Aorta (tissue), 5 donors: Measurements from ENCODE around the gene LY9. TPM values are rescaled to one million over a fixed set of nuclear protein-coding genes. Genes with fewer than 3 reads are reported as not detected.
"Not testable (repeated sequence)": the region's sequence is repeated elsewhere in the genome, so short reads cannot be mapped to it uniquely, and the experiment has no call there.

Experiments used
- ATAC-seq: fragments of 200-7000 bp; cut with Tn5 transposase; one replicate; pipeline ENCODE4 v1.9.1; 2022; ENCODE audit warnings: moderate library complexity; ENCODE audit not compliant: low FRiP score
- DNase-seq, 2 donors: peaks; one replicate each; pipeline ENCODE4 v3.0.0-alpha.2; 2020
- H3K27ac ChIP-seq, 2 donors: one replicate each; pipeline ENCODE4 v1.5.1; 2013; ENCODE audit warnings: low read length in 2 of 2, mild to moderate bottlenecking in 2 of 2, moderate library complexity in 2 of 2, control low read depth in 1 of 2, inconsistent platforms in 1 of 2, low read depth in 1 of 2
- H3K27me3 ChIP-seq, 2 donors: one replicate each; pipeline ENCODE4 v1.6.1; 2013; ENCODE audit warnings: control low read depth in 1 of 2, low read length in 1 of 2, mild to moderate bottlenecking in 1 of 2, moderate library complexity in 1 of 2; ENCODE audit not compliant: insufficient read depth in 2 of 2, control insufficient read depth in 1 of 2
- H3K36me3 ChIP-seq, 2 donors: one replicate each; pipeline ENCODE4 v1.6.1; 2013; ENCODE audit warnings: control low read depth in 1 of 2, low read length in 1 of 2, mild to moderate bottlenecking in 1 of 2; ENCODE audit not compliant: insufficient read depth in 2 of 2, control insufficient read depth in 1 of 2
- H3K4me1 ChIP-seq, 2 donors: one replicate each; pipeline ENCODE4 v1.6.1; 2013; ENCODE audit warnings: low read length in 2 of 2, control low read depth in 1 of 2, mild to moderate bottlenecking in 1 of 2, moderate library complexity in 1 of 2; ENCODE audit not compliant: insufficient read depth in 2 of 2, control insufficient read depth in 1 of 2
- H3K4me3 ChIP-seq, 2 donors: one replicate each; pipeline ENCODE4 v1.5.1; 2013; ENCODE audit warnings: low read length in 2 of 2, control low read depth in 1 of 2, mild to moderate bottlenecking in 1 of 2
- H3K9me3 ChIP-seq: one replicate; pipeline ENCODE4 v1.6.1; 2013; ENCODE audit warnings: mild to moderate bottlenecking, low read length; ENCODE audit not compliant: control insufficient read depth
- WGBS, 2 donors: extraction: QIAGEN DNeasy Blood & Tissue Kit; methylation state at CpG; one replicate each; pipeline ENCODE4 v1.1.7; 2013; 5-methylcytosine and 5-hydroxymethylcytosine counted together
- intact Hi-C, 2 donors: fragments of 100-400 bp; cut with DNase I; formaldehyde crosslinking; loops; one replicate each; pipeline versions ENCODE4 v1.14.2 to v1.15.0; 2022
- polyA plus RNA-seq, 2 donors: library from polyadenylated mRNA; stranded (reverse); fragments of 200-250 nt; gene quantifications; one replicate each; pipeline ENCODE4 v1.2.3, GENCODE V29; 2013
- total RNA-seq, 2 donors: library from RNA; stranded (reverse); fragmentation: NEBNext Ultra II Directional; extraction: Animal tissue kit (Norgen Biotek cat#: 25700); gene quantifications; one replicate each; pipeline ENCODE4 v1.2.1, GENCODE V29; 2021
- donor health status: healthy with polysubstance abuse.
- donor health status: Bipolar disorder and iron deficiency.
- donor health status: DM: no; HTN: no; CAD: no.
- donor health status: DM: no; HTN: no; CAD: no.
- donor health status: DM: yes; HTN: yes; CAD: no.

Gene LY9
- total and polyA plus RNA-seq, 4 donors = 0.10 to 2.0 (median 0.97) TPM

DNA sequence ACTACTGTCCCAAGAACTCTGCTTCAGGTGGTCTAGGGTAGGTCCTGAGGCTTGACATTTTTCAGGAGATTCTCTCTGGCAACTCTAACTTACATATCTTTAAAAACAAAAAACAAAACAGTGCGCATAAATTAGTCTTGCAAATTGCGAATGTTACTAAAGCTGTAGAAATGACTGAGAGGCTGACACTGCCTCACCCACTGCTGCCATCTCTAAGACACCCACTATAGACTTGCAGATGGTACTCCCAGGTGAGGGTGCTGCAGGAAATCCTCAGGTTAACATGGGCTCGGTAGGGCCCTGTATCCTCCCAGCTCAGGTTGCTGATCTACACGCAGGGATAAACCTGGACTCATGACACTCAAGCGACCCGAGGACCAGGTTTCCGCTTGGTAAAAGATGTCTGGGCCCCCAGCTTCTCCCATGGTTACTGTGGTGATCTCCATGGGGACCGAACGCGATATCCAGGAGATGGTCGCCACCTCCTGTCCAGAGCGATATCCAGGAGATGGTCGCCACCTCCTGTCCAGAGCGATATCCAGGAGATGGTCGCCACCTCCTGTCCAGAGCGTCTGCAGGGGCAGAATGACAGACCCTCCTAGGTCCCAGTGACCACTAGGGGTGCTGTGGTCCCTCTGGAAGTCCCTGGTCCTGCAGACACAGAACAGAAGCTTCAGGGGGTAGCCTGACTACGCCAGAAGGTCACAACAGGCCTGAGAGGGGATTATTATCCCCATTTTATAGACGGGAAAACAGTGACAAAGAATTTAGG lies 16.2 kb upstream of the LY9 start:
- Histone ChIP-seq H3K4me1 (no peaks in the 10 kb centered on the region), H3K4me3 (no peak overlapping the region), H3K27ac (no peak overlapping the region), H3K9me3 (peaks cover 2% of the 10 kb centered on the region), H3K36me3 (no peaks in the 10 kb centered on the region), H3K27me3 (peaks cover 0 to 2% of the 10 kb centered on the region in 2 donors)
- WGBS, 2 donors = 96 to 98% methylated on average over 18 of the region's 18 CpGs
- ATAC-seq = no peak
- intact Hi-C loops = no loop called here
- DNase-seq = no peak

DNA sequence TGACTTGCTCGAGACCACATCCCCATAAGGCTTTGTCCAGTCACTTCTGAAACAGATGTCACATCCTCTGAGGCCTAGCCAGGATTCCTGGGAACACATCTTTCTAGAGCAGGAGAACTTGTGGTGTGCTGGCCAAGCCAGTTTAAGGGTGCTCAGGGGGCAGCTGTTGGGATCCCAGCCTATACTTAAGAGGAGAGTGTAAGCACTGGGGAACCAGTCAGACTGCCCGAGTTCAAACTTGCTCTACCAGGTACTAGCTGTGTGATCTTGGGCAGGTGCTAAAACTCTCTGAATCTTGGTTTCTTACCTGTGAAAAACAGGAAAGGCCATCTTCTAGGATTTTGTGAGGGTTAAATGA lies 15.6 kb upstream of the LY9 start:
- peaks cover 0 to 2% of the 10 kb centered on the region in 2 donors for H3K27me3 ChIP-seq
- H3K9me3 ChIP-seq = peaks cover 2% of the 10 kb centered on the region
- DNase-seq = no peak
- no peak for ATAC-seq
- H3K4me3 ChIP-seq = no peak overlapping the region
- H3K36me3 ChIP-seq = no peaks in the 10 kb centered on the region
- WGBS, 2 donors = 93 to 100% methylated on average over 2 of the region's 2 CpGs
- no peak overlapping the region for H3K27ac ChIP-seq
- H3K4me1 ChIP-seq = no peaks in the 10 kb centered on the region
- intact Hi-C loops = no loop called here

DNA sequence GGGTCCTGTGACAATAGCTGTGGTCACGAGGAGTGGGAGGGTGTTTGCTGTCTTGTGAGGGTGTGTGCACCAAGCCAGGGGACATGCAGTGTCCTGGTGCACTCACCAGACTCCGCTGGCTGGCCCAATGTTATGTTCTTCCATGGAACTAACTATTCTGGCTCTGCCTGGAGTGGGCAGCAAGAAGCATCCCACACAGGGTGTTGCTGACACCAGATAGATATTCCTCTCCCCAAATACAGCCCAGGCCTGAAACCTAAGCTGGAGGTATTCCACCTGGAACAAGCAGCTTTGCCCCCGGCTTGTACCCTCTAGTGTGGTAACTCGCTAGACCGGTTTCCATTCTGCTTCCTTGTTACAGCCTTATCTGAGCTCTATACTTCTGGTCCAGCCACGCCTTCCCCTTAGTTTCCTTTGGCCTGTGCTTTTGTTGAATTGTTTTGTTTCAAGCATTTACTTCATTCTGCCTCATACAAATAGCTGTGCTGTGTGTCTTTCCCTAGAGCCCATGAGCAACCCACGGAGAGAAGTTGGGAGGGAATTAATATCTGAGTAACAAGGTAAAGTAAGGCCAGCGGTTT lies 14.7 kb upstream of the LY9 start:
- DNase-seq (no peak), ATAC-seq (no peak)
- Histone ChIP-seq H3K27me3 (no peaks in the 10 kb centered on the region), H3K4me1 (no peaks in the 10 kb centered on the region), H3K36me3 (no peaks in the 10 kb centered on the region), H3K27ac (no peak overlapping the region), H3K4me3 (no peak overlapping the region), H3K9me3 (peaks cover 2% of the 10 kb centered on the region)
- WGBS, 2 donors = 41 to 43% methylated on average over 8 of the region's 8 CpGs
- intact Hi-C loops = no loop called here

DNA sequence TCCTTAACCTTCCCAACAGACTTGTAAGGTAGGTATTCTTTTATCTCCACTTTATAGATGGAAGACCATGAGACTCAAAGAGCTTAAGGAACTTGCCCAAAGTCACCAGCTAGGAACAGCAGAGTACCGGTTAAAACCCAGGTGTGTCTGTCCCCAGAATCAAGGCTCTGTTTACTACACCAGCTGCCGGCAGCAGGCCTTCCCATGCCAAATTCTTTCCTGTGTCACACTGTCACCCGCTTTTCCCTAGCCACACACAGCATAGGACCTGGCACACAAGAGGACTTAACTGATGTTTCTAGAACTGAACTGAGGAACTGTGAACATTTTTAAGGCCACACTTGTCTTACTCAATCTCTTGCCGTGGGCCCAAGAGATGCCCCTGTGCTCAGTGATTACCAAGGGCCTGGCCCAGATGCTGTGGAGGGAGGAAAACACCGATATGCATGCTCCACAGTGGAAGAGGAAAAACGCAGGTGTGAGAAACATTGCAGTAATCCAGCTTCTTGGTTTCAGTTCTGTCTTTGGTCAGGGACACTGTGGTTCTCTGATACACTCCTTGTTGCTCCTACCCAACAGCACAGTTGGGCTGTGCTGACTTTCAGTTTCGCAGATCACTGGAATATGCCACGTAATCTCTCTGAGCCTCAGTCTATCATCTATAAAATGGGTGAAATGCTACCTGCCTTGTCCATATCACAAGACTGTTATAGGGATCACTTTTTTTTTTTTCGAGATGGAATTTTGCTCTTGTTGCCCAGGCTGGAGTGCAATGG lies 13.9 kb upstream of the LY9 start:
- H3K27ac ChIP-seq = no peak overlapping the region
- no peaks in the 10 kb centered on the region for H3K36me3 ChIP-seq
- intact Hi-C loops = no loop called here
- H3K4me1 ChIP-seq = no peaks in the 10 kb centered on the region
- no peak for DNase-seq
- no peaks in the 10 kb centered on the region for H3K27me3 ChIP-seq
- H3K4me3 ChIP-seq = no peak overlapping the region
- peaks cover 2% of the 10 kb centered on the region for H3K9me3 ChIP-seq
- WGBS, 2 donors = 81 to 82% methylated on average over 9 of the region's 9 CpGs
- no peak for ATAC-seq

DNA sequence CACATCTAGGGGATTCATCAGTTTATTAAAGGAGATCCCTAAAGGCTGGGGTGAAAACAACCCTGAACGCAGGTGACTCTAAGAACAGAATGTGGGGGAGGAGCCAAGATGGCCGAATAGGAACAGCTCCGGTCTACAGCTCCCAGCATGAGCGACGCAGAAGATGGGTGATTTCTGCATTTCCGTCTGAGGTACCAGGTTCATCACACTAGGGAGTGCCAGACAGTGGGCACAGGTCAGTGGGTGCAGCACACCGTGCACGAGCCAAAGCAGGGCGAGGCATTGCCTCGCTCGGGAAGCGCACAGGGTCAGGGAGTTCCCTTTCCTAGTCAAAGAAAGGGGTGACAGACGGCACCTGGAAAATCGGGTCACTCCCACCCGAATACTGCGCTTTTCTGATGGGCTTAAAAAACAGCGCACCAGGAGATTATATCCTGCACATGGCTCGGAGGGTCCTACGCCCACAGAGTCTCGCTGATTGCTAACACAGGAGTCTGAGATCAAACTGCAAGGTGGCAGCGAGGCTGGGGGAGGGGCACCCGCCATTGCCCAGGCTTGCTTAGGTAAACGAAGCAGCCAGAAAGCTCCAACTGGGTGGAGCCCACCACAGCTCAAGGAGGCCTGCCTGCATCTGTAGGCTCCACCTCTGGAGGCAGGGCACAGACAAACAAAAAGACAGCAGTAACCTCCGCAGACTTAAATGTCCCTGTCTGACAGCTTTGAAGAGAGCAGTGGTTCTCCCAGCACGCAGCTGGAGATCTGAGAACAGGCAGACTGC lies 12.8 kb upstream of the LY9 start:
- H3K27me3 ChIP-seq, H3K4me1 ChIP-seq, DNase-seq, intact Hi-C loops, H3K27ac ChIP-seq, H3K9me3 ChIP-seq, ATAC-seq, H3K4me3 ChIP-seq, H3K36me3 ChIP-seq: not testable (repeated sequence)
- WGBS, 2 donors = 91% methylated on average over 19 to 23 of the region's 25 CpGs

DNA sequence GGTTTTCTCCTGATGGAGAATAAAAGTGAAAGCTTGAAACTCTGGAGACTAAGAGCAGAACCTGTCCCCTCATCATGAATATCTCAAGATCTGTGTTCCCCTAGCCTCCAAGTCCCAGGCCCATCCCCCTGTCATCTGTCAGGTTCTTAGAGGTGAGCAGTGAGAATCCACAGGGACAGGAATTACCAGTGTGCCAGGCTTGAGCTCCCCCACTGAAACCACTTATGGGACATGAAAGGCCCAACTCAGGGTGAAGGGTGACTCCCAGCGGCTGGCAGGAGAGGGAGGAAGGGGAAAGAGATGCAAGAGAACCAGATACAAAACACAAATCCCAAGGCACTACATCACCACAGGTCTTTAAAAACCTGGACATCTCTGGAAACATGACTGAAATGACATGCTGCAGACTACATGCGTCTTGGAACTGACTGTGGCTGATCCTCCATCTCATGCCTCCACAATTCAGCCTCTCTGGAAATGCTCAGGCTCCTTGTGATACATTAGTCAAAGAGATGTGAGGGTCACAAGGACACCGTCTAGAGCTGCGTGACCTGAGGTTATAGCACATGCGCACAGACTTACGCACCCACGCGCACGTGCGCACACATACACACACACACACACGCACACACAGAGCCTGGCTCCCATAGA lies 6.8 kb upstream of the LY9 start:
- no peak for DNase-seq
- intact Hi-C loops = no loop called here
- H3K4me1 ChIP-seq = no peaks in the 10 kb centered on the region
- no peaks in the 10 kb centered on the region for H3K27me3 ChIP-seq
- ATAC-seq = no peak
- no peak overlapping the region for H3K27ac ChIP-seq
- 94 to 97% methylated on average over 11 of the region's 11 CpGs for WGBS, 2 donors
- H3K36me3 ChIP-seq = no peaks in the 10 kb centered on the region
- H3K9me3 ChIP-seq = no peaks in the 10 kb centered on the region
- H3K4me3 ChIP-seq = no peak overlapping the region

DNA sequence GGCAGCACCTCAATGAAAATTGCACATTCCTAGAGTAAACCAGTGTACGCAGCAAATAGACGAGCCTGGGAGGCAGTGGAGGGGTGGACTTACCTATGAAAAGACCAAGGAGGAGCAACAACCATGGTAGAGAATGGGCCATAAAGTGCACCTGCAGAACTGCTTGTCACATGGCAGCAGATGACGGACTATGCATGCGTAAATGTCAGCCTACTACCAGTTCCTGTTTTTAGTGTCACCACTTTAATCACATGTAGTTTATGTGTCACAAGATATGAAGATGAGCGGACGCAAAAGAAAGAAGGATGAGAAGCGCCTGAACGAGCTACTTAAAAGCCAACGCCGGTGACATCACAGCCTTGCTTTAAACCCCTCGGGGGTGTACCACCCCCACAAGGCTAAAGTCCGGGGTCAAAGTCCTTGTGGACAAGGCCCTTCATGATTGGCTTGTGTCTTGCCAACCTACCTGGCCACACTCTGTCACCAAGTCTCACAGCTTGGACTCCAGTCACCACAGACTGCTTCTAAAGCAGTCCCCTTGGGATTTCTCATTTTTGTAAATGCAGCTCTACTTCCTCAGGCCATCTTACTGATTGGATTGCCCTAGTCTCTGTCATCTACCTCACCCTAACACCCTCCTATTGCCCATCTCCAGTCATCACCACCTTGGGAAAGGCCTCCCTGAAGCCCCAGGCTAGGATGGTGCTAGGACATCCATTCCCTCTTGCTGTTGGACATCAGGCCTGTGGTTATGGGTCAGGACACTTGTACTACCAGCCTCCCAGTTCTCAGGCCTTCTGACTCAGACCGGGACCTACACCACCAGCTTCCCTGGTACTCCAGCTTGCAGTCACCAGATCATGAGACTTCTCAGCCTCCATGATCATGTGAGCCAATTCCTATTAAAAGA lies 6.0 kb upstream of the LY9 start:
- no peak for ATAC-seq
- H3K27ac ChIP-seq = no peak overlapping the region
- WGBS, 2 donors = 90 to 94% methylated on average over 13 of the region's 13 CpGs
- no peaks in the 10 kb centered on the region for H3K4me1 ChIP-seq
- H3K9me3 ChIP-seq = no peaks in the 10 kb centered on the region
- no peak overlapping the region for H3K4me3 ChIP-seq
- intact Hi-C loops = no loop called here
- no peak for DNase-seq
- H3K36me3 ChIP-seq = no peaks in the 10 kb centered on the region
- no peaks in the 10 kb centered on the region for H3K27me3 ChIP-seq
